Measurements from ENCODE around the gene SH3BGRL.
A peak's percentile ranks its signal among the peaks of the same experiment; 100 is the strongest.

The SH3BGRL gene

GRCh38 chrX:81238166-81238565 lies 36.3 kb downstream of the SH3BGRL start:
- Mint-ChIP-seq H3K4me3 (no peak overlapping the region), H3K27ac (no peak overlapping the region), H3K27me3 (ENCODE audit: low read depth) (peaks cover 3% of the 10 kb centered on the region), H3K9me3 (peaks cover 14% of the 10 kb centered on the region), H3K36me3 (ENCODE audit: low read depth) (peaks cover 34% of the 10 kb centered on the region), H3K4me1 (no peaks in the 10 kb centered on the region)
- no peak for TF ChIP-seq CTCF (IDR thresholded peaks at IDR 0.05; ENCODE audit: unreplicated experiment in 3 of 3)

GRCh38 chrX:81240701-81241331 lies 38.9 kb downstream of the SH3BGRL start:
- Mint-ChIP-seq H3K27ac (no peak overlapping the region), H3K4me3 (no peak overlapping the region), H3K36me3 (ENCODE audit: low read depth) (peaks cover 30% of the 10 kb centered on the region), H3K27me3 (ENCODE audit: low read depth) (peaks cover 3% of the 10 kb centered on the region), H3K4me1 (no peaks in the 10 kb centered on the region), H3K9me3 (peaks cover 14% of the 10 kb centered on the region)
- no peak for TF ChIP-seq CTCF (IDR thresholded peaks at IDR 0.05; ENCODE audit: unreplicated experiment in 3 of 3)

GRCh38 chrX:81241753-81242152 lies 39.9 kb downstream of the SH3BGRL start:
- no peak for TF ChIP-seq CTCF (IDR thresholded peaks at IDR 0.05; ENCODE audit: unreplicated experiment in 3 of 3)
- Mint-ChIP-seq H3K36me3 (ENCODE audit: low read depth) (peaks cover 27% of the 10 kb centered on the region), H3K27me3 (ENCODE audit: low read depth) (peaks cover 3% of the 10 kb centered on the region), H3K9me3 (peaks cover 14% of the 10 kb centered on the region), H3K4me3 (no peak overlapping the region), H3K27ac (no peak overlapping the region), H3K4me1 (no peaks in the 10 kb centered on the region)

- no peaks in the 10 kb centered on the region for H3K9me3 Mint-ChIP-seq
- H3K36me3 Mint-ChIP-seq (ENCODE audit: low read depth) = no peaks in the 10 kb centered on the region
- H3K27me3 Mint-ChIP-seq (ENCODE audit: low read depth) = no peaks in the 10 kb centered on the region
- peaks cover 10% of the 10 kb centered on the region for H3K4me1 Mint-ChIP-seq
- H3K4me3 Mint-ChIP-seq = no peak overlapping the region
- no peak for TF ChIP-seq CTCF (IDR thresholded peaks at IDR 0.05; ENCODE audit: unreplicated experiment in 3 of 3)
- H3K27ac Mint-ChIP-seq = peak overlapping the region in 2 of 3 experiments; percentile 8 to 12
These were observed 54.0 kb downstream of the SH3BGRL start for GRCh38 chrX:81255876-81256275.

GRCh38 chrX:81257817-81258216 lies 55.9 kb downstream of the SH3BGRL start:
- H3K27me3 Mint-ChIP-seq (ENCODE audit: low read depth) = no peaks in the 10 kb centered on the region
- H3K27ac Mint-ChIP-seq = peak overlapping the region in 1 of 3 experiments; percentile 92
- no peaks in the 10 kb centered on the region for H3K36me3 Mint-ChIP-seq (ENCODE audit: low read depth)
- H3K4me3 Mint-ChIP-seq = no peak overlapping the region
- peaks cover 10% of the 10 kb centered on the region for H3K4me1 Mint-ChIP-seq
- TF ChIP-seq CTCF (IDR thresholded peaks at IDR 0.05; ENCODE audit: unreplicated experiment in 3 of 3) = no peak
- H3K9me3 Mint-ChIP-seq = no peaks in the 10 kb centered on the region

GRCh38 chrX:81259020-81259713 lies 57.3 kb downstream of the SH3BGRL start:
- Mint-ChIP-seq H3K27me3 (ENCODE audit: low read depth) (no peaks in the 10 kb centered on the region), H3K4me1 (peaks cover 10% of the 10 kb centered on the region), H3K4me3 (no peak overlapping the region), H3K36me3 (ENCODE audit: low read depth) (no peaks in the 10 kb centered on the region), H3K9me3 (no peaks in the 10 kb centered on the region), H3K27ac (peak overlapping the region; percentile 69 to 92 (median 85))
- no peak for TF ChIP-seq CTCF (IDR thresholded peaks at IDR 0.05; ENCODE audit: unreplicated experiment in 3 of 3)
